Stomach (tissue), 9 donors: ENCODE data around the gene CACTIN. TPM values are rescaled to one million over a fixed set of nuclear protein-coding genes. Genes with fewer than 3 reads are reported as not detected.

Experiments
- DNase-seq, 2 donors: peaks; one replicate each; pipeline versions ENCODE4 v3.0.0 to v3.0.0-alpha.2; 2013 to 2019
- H3K27ac ChIP-seq, 5 donors: fragments of 200-600 bp in 4 of 5; sonication (generic) in 4 of 5; one replicate each; pipeline ENCODE4 v1.5.1; 2013 to 2019; ENCODE audit warnings: mild to moderate bottlenecking in 1 of 5, moderate library complexity in 1 of 5
- H3K27me3 ChIP-seq, 3 donors: fragments of 200-600 bp; sonication (generic); one replicate each; pipeline ENCODE4 v1.5.1; 2017 to 2019; ENCODE audit warnings: mixed run types in 1 of 3
- H3K36me3 ChIP-seq, 4 donors: fragments of 200-600 bp; sonication (generic); 1 replicate in 3 of 4; 2 replicates in 1 of 4; pipeline ENCODE4 v1.5.1; 2016 to 2019
- H3K4me1 ChIP-seq, 4 donors: fragments of 200-600 bp; sonication (generic); one replicate each; pipeline ENCODE4 v1.5.1; 2016 to 2019
- H3K4me3 ChIP-seq, 4 donors: fragments of 200-600 bp; sonication (generic) in 3 of 4; one replicate each; pipeline ENCODE4 v1.5.1; 2016 to 2019; ENCODE audit warnings: mild to moderate bottlenecking in 1 of 4
- H3K9me3 ChIP-seq, 4 donors: fragments of 200-600 bp; sonication (generic); one replicate each; pipeline ENCODE4 v1.5.1; 2016 to 2019
- EP300 ChIP-seq: sonication (generic); formaldehyde crosslinking; IDR thresholded peaks from one replicate; pipeline ENCODE4 v1.6.1; 2017; ENCODE audit warnings: antibody characterized with exemption
- POLR2A ChIP-seq, 4 donors: fragments of 450-650 bp; IDR thresholded peaks; one replicate each; pipeline ENCODE4 v1.6.1; 2016; ENCODE audit warnings: antibody characterized with exemption in 4 of 4, control low read depth in 2 of 4, mild to moderate bottlenecking in 1 of 4, moderate library complexity in 1 of 4
- POLR2AphosphoS5 ChIP-seq, 3 donors: sonication (generic); formaldehyde crosslinking; IDR thresholded peaks; one replicate each; pipeline ENCODE4 v1.6.1; 2016; ENCODE audit warnings: antibody characterized with exemption in 3 of 3
- WGBS, 5 donors: extraction: QIAGEN DNeasy Blood & Tissue Kit in 3 of 5; methylation state at CpG; one replicate each; pipeline versions ENCODE4 v1.1.5 to v1.1.7; 2013 to 2018; 5-methylcytosine and 5-hydroxymethylcytosine counted together
- intact Hi-C: fragments of 100-400 bp; cut with DNase I; formaldehyde crosslinking; loops from one replicate; pipeline ENCODE4 v1.15.1; 2023; ENCODE audit warnings: low total_unique reads
- polyA plus RNA-seq, 3 donors: library from polyadenylated mRNA; stranded (reverse); fragments of 200-250 nt; gene quantifications; one replicate each; pipeline ENCODE4 v1.2.3, GENCODE V29; 2013
- total RNA-seq, 5 donors: library from RNA; depleted of rRNA; stranded (reverse); fragments of >200 nt; gene quantifications; one replicate each; pipeline versions ENCODE4 v1.1.0 to v1.2.3, GENCODE V29; 2014 to 2016
- TF ChIP-seq, protein P1 (sequence below), 7 experiments: fragments of 450-650 bp in 4 of 7; fragments of 200-600 bp in 3 of 7; sonication (generic) in 3 of 7; IDR thresholded peaks; one replicate each; pipeline ENCODE4 v1.5.1; 2016 to 2019; ENCODE audit warnings: antibody characterized with exemption in 7 of 7, control low read depth in 2 of 7, mild to moderate bottlenecking in 1 of 7
- donor health status: healthy with polysubstance abuse.
- donor health status: Bipolar disorder and iron deficiency.
- donor health status: healthy.

The CACTIN gene
- total and polyA plus RNA-seq, 8 donors = 9.8 to 180 (median 14.7) TPM

DNA sequence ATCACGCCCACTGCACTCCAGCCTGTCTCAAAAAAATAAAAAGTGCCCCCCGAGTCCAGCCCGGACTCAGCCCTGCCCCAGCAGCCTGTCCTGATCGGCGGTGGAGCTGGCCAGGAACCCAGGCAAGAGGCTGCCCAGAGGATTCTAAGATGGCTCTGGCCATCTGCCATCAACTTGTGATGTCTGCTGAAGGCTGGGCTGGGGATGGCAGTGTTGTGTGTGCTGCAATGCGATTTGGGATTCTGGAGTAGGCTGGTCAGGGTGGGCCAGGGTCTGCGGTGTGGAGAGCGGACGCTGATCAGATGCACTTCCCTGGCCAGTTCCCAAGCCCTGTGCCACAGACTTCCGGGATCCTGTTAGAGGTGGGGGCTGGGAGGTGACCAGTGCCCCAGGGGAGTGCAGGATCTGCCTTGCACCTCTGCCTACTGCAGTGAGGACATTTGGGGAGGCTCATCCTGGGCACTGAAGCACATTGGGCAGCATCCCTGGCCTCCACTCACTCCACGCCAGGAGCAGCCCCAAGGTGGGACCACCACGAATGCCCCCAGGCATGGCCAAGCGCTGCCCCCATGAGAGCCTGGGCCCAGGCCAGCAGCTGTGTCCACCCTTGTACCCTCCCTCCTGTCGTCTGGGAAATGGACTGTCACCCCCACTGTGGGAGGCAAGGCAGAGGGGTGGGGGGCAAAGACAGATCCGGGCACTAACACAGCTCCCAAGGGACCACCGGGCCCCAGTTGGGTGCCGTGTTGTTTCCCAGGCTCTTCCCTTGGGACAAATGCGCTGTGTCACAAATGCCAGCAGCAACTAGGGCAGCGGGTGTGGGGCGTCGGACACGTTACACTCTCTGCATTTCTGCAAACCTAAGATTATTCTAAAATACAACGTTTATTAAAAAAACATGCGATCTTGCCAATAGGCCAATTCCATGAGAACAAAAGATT, 16.5 kb downstream of the CACTIN start:
- DNase-seq = no peak
- Histone ChIP-seq H3K27me3 (peaks cover 0 to 25% (median 4%) of the 10 kb centered on the region in 3 donors), H3K4me1 (peaks cover 13 to 64% (median 49%) of the 10 kb centered on the region in 4 donors), H3K27ac (peak overlapping the region in 3 of 5 donors; percentile 75 to 85 (median 76)), H3K36me3 (peaks cover 22 to 49% (median 44%) of the 10 kb centered on the region in 4 donors), H3K9me3 (no peaks in the 10 kb centered on the region), H3K4me3 (no peak overlapping the region)
- 70 to 81% (median 78%) methylated on average over 23 to 24 of the region's 24 CpGs for WGBS, 5 donors
- intact Hi-C loops = loop anchor here (10.0 kb wide), 1 partner anchor 65 kb away; no protein-coding TSS in a partner anchor
- no peak for TF ChIP-seq POLR2A (IDR thresholded peaks at IDR 0.05)
- no peak for TF ChIP-seq EP300
- TF ChIP-seq, protein P1, sequence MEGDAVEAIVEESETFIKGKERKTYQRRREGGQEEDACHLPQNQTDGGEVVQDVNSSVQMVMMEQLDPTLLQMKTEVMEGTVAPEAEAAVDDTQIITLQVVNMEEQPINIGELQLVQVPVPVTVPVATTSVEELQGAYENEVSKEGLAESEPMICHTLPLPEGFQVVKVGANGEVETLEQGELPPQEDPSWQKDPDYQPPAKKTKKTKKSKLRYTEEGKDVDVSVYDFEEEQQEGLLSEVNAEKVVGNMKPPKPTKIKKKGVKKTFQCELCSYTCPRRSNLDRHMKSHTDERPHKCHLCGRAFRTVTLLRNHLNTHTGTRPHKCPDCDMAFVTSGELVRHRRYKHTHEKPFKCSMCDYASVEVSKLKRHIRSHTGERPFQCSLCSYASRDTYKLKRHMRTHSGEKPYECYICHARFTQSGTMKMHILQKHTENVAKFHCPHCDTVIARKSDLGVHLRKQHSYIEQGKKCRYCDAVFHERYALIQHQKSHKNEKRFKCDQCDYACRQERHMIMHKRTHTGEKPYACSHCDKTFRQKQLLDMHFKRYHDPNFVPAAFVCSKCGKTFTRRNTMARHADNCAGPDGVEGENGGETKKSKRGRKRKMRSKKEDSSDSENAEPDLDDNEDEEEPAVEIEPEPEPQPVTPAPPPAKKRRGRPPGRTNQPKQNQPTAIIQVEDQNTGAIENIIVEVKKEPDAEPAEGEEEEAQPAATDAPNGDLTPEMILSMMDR (IDR thresholded peaks at IDR 0.05) = no peak
- no peak for TF ChIP-seq POLR2AphosphoS5 (IDR thresholded peaks at IDR 0.05)

DNA sequence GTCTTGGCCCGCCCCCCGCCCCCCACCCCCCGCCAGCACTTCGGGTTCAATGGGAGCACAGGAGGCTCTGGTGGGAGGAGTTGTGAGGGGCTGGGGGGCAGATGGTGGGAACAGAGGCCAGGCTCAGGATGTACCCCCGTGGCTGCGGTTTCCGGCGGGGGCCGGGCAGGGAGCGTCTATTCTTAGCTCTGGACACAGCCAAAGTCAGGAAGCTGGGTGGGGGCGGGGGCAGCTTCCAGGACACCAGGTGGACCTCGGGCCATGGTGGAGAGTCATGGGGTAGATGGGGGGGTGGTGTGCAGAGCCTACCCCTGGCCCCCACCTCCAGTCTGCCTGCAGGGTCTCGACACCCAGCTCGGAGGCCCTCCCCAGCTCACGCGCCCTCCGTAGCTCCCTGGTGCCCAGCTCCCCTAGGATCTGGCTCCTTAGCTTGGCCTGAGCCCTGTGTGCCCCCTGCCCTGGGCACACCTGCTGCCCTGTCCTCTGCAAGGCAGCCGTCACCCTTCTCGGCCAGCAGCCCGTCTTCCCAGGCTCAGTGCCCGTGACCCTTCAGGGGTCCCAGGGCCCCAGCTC, 17.8 kb downstream of the CACTIN start:
- H3K36me3 ChIP-seq = peaks cover 22 to 39% (median 37%) of the 10 kb centered on the region in 4 donors
- H3K27ac ChIP-seq = peak overlapping the region; percentile 5 to 85 (median 75)
- WGBS, 5 donors = 35 to 73% (median 66%) methylated on average over 9 to 21 of the region's 21 CpGs
- no peaks in the 10 kb centered on the region for H3K9me3 ChIP-seq
- TF ChIP-seq, protein P1 (IDR thresholded peaks at IDR 0.05) = no peak
- no peak for DNase-seq
- H3K27me3 ChIP-seq = peaks cover 0 to 31% (median 4%) of the 10 kb centered on the region in 3 donors
- H3K4me3 ChIP-seq = no peak overlapping the region
- intact Hi-C loops = no loop called here
- H3K4me1 ChIP-seq = peaks cover 13 to 68% (median 55%) of the 10 kb centered on the region in 4 donors

DNA sequence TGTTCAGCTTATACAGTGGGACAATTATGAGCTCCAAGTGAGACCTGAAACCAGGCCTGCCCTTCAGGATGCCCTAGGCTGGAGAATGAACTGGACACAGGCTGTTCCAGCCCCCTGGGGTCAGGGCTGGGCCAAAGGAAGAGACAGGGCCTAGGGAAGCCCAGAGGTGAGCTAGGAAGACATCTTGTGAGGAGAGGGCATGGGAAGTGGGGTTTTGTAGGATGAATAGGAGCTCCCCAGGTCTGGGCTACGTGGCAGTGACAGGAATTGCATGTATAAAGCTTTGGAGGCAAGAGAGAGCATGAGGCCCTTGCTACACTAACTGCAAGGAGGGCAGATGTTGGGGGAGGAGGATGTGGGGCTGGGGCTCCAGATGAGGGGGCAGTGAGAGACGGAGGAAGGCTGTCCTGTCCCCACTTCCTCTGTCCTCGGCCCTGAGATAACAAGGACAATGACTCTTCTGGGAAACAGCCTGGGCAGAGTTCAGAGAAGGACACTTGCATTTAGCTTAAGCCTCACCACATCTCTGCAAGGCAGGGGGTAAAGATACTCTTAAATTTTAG, 18.4 kb downstream of the CACTIN start:
- H3K9me3 ChIP-seq = no peaks in the 10 kb centered on the region
- H3K36me3 ChIP-seq = peaks cover 21 to 33% (median 31%) of the 10 kb centered on the region in 4 donors
- intact Hi-C loops = no loop called here
- no peak for DNase-seq
- peaks cover 0 to 31% (median 4%) of the 10 kb centered on the region in 3 donors for H3K27me3 ChIP-seq
- WGBS, 5 donors = 35 to 64% (median 61%) methylated on average over 3 of the region's 3 CpGs
- peak overlapping the region in 1 of 4 donors; percentile 55 for H3K4me3 ChIP-seq
- H3K27ac ChIP-seq = peak overlapping the region; percentile 14 to 85 (median 75)
- peaks cover 13 to 68% (median 55%) of the 10 kb centered on the region in 4 donors for H3K4me1 ChIP-seq
- TF ChIP-seq POLR2AphosphoS5 (IDR thresholded peaks at IDR 0.05) = no peak
- TF ChIP-seq, protein P1 (IDR thresholded peaks at IDR 0.05) = no peak
- TF ChIP-seq POLR2A (IDR thresholded peaks at IDR 0.05) = no peak
- TF ChIP-seq EP300 = no peak
